ENCODE results near the gene SH3TC1. TPM values are rescaled to one million over a fixed set of nuclear protein-coding genes. Genes with fewer than 3 reads are reported as not detected.

Gene SH3TC1
- total RNA-seq, 2 experiments from 2014 or later = 7.8 to 8.8 TPM

GRCh38 chr4:8171266-8171665 is 27.8 kb upstream of the SH3TC1 start:
- H3K4me1 Mint-ChIP-seq = no peaks in the 10 kb centered on the region
- no peaks in the 10 kb centered on the region for H3K9me3 Mint-ChIP-seq
- DNase-seq = no peak
- no peak overlapping the region for H3K4me3 Mint-ChIP-seq
- no peak overlapping the region for H3K27ac Mint-ChIP-seq
- H3K36me3 Mint-ChIP-seq = no peaks in the 10 kb centered on the region
- H3K27me3 Mint-ChIP-seq = no peaks in the 10 kb centered on the region

- peak; percentile 25 for DNase-seq
- Mint-ChIP-seq H3K27me3 (no peaks in the 10 kb centered on the region), H3K4me3 (no peak overlapping the region), H3K9me3 (no peaks in the 10 kb centered on the region), H3K27ac (no peak overlapping the region), H3K4me1 (no peaks in the 10 kb centered on the region), H3K36me3 (no peaks in the 10 kb centered on the region)
These were observed 26.8 kb upstream of the SH3TC1 start for GRCh38 chr4:8171984-8172924.

- H3K4me1 Mint-ChIP-seq = no peaks in the 10 kb centered on the region
- H3K27me3 Mint-ChIP-seq = no peaks in the 10 kb centered on the region
- H3K36me3 Mint-ChIP-seq = no peaks in the 10 kb centered on the region
- no peak overlapping the region for H3K27ac Mint-ChIP-seq
- DNase-seq = no peak
- no peak overlapping the region for H3K4me3 Mint-ChIP-seq
- no peaks in the 10 kb centered on the region for H3K9me3 Mint-ChIP-seq
These were observed 25.4 kb upstream of the SH3TC1 start for GRCh38 chr4:8173492-8174242.

- Mint-ChIP-seq H3K4me1 (no peaks in the 10 kb centered on the region), H3K4me3 (no peak overlapping the region), H3K36me3 (no peaks in the 10 kb centered on the region), H3K27ac (no peak overlapping the region), H3K27me3 (no peaks in the 10 kb centered on the region), H3K9me3 (no peaks in the 10 kb centered on the region)
- no peak for DNase-seq
These were observed 24.1 kb upstream of the SH3TC1 start for GRCh38 chr4:8174970-8175369.

GRCh38 chr4:8175686-8176085 is 23.4 kb upstream of the SH3TC1 start:
- Mint-ChIP-seq H3K27ac (no peak overlapping the region), H3K27me3 (no peaks in the 10 kb centered on the region), H3K36me3 (no peaks in the 10 kb centered on the region), H3K4me3 (no peak overlapping the region), H3K4me1 (no peaks in the 10 kb centered on the region), H3K9me3 (no peaks in the 10 kb centered on the region)
- DNase-seq = no peak

GRCh38 chr4:8176547-8177399 is 22.3 kb upstream of the SH3TC1 start:
- Mint-ChIP-seq H3K27me3 (no peaks in the 10 kb centered on the region), H3K4me1 (no peaks in the 10 kb centered on the region), H3K9me3 (no peaks in the 10 kb centered on the region), H3K4me3 (no peak overlapping the region), H3K36me3 (no peaks in the 10 kb centered on the region), H3K27ac (no peak overlapping the region)
- DNase-seq = no peak

GRCh38 chr4:8177552-8177951 is 21.5 kb upstream of the SH3TC1 start:
- no peaks in the 10 kb centered on the region for H3K4me1 Mint-ChIP-seq

GRCh38 chr4:8177956-8178355 is 21.1 kb upstream of the SH3TC1 start:
- no peak for DNase-seq
- no peaks in the 10 kb centered on the region for H3K36me3 Mint-ChIP-seq
- no peaks in the 10 kb centered on the region for H3K9me3 Mint-ChIP-seq
- no peak overlapping the region for H3K4me3 Mint-ChIP-seq
- H3K4me1 Mint-ChIP-seq = no peaks in the 10 kb centered on the region
- H3K27me3 Mint-ChIP-seq = no peaks in the 10 kb centered on the region
- no peak overlapping the region for H3K27ac Mint-ChIP-seq

More at GRCh38 chr4:8177552-8177951, 21.5 kb upstream of the SH3TC1 start:
- Mint-ChIP-seq H3K4me3 (no peak overlapping the region), H3K9me3 (no peaks in the 10 kb centered on the region), H3K27ac (no peak overlapping the region), H3K36me3 (no peaks in the 10 kb centered on the region), H3K27me3 (no peaks in the 10 kb centered on the region)
- DNase-seq = no peak

GRCh38 chr4:8179074-8179473 is 20.0 kb upstream of the SH3TC1 start:
- H3K9me3 Mint-ChIP-seq = no peaks in the 10 kb centered on the region
- H3K4me1 Mint-ChIP-seq = no peaks in the 10 kb centered on the region
- no peaks in the 10 kb centered on the region for H3K27me3 Mint-ChIP-seq
- DNase-seq = no peak
- H3K27ac Mint-ChIP-seq = no peak overlapping the region
- no peak overlapping the region for H3K4me3 Mint-ChIP-seq
- no peaks in the 10 kb centered on the region for H3K36me3 Mint-ChIP-seq

GRCh38 chr4:8179771-8180170 is 19.3 kb upstream of the SH3TC1 start:
- H3K36me3 Mint-ChIP-seq = no peaks in the 10 kb centered on the region
- H3K4me1 Mint-ChIP-seq = no peaks in the 10 kb centered on the region
- H3K27ac Mint-ChIP-seq = no peak overlapping the region
- H3K27me3 Mint-ChIP-seq = no peaks in the 10 kb centered on the region
- no peak for DNase-seq
- H3K9me3 Mint-ChIP-seq = no peaks in the 10 kb centered on the region
- no peak overlapping the region for H3K4me3 Mint-ChIP-seq

- Mint-ChIP-seq H3K27ac (no peak overlapping the region), H3K27me3 (no peaks in the 10 kb centered on the region)
These were observed 18.6 kb upstream of the SH3TC1 start for GRCh38 chr4:8180310-8181093.

GRCh38 chr4:8181119-8181518 is 18.0 kb upstream of the SH3TC1 start:
- Mint-ChIP-seq H3K4me1 (no peaks in the 10 kb centered on the region), H3K27me3 (no peaks in the 10 kb centered on the region), H3K36me3 (no peaks in the 10 kb centered on the region), H3K27ac (no peak overlapping the region), H3K4me3 (no peak overlapping the region), H3K9me3 (no peaks in the 10 kb centered on the region)
- DNase-seq = no peak

More at GRCh38 chr4:8180310-8181093, 18.6 kb upstream of the SH3TC1 start:
- no peak overlapping the region for H3K4me3 Mint-ChIP-seq
- no peaks in the 10 kb centered on the region for H3K36me3 Mint-ChIP-seq
- DNase-seq = no peak
- H3K9me3 Mint-ChIP-seq = no peaks in the 10 kb centered on the region
- H3K4me1 Mint-ChIP-seq = no peaks in the 10 kb centered on the region

GRCh38 chr4:8181844-8182243 is 17.2 kb upstream of the SH3TC1 start:
- Mint-ChIP-seq H3K27ac (no peak overlapping the region), H3K4me1 (no peaks in the 10 kb centered on the region), H3K4me3 (no peak overlapping the region), H3K27me3 (no peaks in the 10 kb centered on the region), H3K36me3 (no peaks in the 10 kb centered on the region), H3K9me3 (no peaks in the 10 kb centered on the region)
- no peak for DNase-seq

GRCh38 chr4:8182294-8182693 is 16.8 kb upstream of the SH3TC1 start:
- no peaks in the 10 kb centered on the region for H3K4me1 Mint-ChIP-seq
- no peak for DNase-seq
- no peaks in the 10 kb centered on the region for H3K36me3 Mint-ChIP-seq
- H3K4me3 Mint-ChIP-seq = no peak overlapping the region
- H3K27ac Mint-ChIP-seq = no peak overlapping the region
- H3K9me3 Mint-ChIP-seq = no peaks in the 10 kb centered on the region
- H3K27me3 Mint-ChIP-seq = no peaks in the 10 kb centered on the region

Measured in activated naive CD8-positive, alpha-beta T cell treated with anti-CD3 and anti-CD28 coated beads for 36 hours (primary cell).